A172 (cell line): ENCODE results near the gene PBX4. TPM values are rescaled to one million over a fixed set of nuclear protein-coding genes. Genes with fewer than 3 reads are reported as not detected.

Source experiments
- DNase-seq: peaks from one replicate; pipeline ENCODE4 v3.0.0-alpha.2; 2015; ENCODE audit warnings: low spot score
- total RNA-seq: library from RNA; depleted of rRNA; stranded (reverse); fragments of >200 nt; shearing (Covaris generic); gene quantifications from 2 replicates; pipeline ENCODE4 v1.2.3, GENCODE V29; 2014

The PBX4 gene
- total RNA-seq, 1 experiment from 2014 or later = 3.9 TPM

DNA sequence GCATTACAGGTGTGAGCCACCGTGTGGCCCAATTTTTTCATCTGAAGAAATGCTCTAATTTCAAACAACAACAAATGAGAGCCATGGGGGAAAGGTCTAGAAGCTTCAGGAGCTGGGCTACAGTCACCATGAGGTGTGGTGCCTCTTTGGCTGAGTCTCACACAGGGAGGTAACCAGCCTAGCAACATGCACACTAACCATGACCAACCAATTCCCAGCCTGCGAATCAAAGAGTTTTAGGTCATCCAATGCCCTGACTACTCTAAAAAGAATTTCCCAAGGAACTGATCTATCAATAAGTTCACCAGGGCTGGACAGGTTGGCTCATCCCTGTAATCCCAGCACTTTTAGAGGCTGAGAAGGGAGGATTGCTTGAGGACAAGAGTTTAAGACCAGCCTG is 29.9 kb downstream of the PBX4 start:
- peak; percentile 28 for DNase-seq

DNA sequence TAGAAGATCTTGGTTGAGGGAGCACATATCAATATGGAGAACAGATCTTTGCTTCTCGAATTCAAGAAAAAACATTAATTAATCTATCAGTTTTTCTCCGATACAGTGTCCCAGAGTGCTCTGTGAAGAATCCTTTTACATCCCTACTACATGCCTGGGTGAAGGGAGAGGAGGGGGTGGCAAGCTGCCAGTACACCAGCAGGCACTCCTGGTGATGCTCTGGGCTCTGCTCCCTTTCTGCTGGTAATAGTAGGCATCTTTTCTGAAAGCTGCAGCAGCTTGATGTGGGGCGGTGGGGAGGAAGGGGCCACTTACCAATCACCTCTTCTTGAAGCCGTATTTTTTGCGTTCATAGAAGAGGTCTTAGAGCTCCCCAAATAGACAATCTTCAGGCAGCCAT is 30.7 kb downstream of the PBX4 start:
- DNase-seq = no peak

DNA sequence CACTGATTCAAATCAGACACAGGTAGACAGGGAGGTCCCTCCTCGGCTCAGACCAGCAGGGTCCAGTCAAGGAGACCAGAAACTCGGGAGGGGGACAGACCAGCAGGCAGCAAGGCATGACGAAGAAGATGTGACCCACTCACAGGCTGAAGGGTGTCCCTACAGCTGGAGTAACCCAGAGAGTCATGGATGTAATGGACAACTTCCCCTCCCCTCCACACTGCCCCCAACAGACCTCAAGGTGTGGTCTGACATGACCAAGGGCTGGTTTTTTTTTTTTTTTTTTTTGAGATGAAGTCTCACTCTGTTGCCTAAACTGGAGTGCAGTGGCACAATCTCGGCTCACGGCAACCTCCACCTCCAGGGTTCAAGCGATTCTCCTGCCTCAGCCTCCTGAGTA is 34.1 kb downstream of the PBX4 start:
- DNase-seq = no peak

DNA sequence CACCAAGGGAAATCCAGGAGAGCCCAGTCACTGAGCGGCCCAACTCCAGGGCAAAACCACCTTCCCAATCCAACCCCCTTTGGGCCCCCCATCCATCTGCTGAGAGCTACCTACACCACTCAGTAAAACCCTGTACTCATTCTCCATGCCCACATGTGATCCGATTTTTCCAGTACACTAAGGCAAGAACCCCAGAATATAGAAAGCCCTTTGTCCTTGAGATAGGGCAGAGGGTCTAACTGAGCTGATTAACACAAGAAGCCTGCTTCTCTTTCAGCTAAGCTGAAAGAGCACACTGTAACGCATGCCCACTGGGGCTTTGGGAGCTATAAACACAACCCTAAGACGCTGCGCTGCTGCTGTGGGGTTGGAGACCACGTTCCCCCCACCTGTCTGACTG is 36.0 kb downstream of the PBX4 start:
- no peak for DNase-seq

DNA sequence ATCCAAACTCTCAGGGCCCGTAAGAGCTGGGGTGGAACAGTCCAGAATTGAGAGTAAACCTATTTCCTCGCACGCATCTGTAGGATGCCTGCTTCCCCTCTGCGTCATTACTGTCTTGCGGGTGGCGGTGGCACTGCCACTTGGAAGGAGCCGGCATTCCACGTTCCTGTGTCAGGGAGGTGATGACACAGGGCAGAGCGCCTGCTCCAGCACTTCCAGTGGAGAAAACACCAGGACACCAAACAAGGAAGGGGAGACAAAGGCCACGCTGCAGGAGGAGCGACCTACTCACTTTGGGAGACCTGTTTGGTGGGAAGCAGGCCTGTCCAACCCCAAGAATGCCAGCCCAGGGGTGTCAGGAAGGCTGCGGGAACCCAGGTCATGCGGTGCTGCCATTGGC is 37.1 kb downstream of the PBX4 start:
- DNase-seq = no peak

DNA sequence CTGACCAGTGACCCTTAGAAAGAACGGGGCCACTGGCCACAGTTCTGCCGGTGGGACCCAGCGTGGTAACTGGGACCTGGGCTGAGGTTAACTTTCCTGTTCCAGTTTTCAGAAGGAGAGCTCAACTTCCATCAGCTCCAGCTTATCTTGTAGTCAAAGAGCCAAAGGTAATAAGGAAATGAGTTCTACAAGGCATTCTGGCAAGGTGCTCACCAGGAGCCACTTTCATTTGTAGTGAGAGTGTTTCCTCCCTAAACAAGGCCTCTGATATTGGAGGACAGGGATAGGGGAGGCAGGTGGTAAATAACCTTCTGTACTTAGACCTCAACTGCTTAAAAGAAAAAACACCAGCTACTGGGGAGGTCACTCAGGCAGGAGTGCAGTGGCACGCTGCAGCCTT is 38.1 kb downstream of the PBX4 start:
- no peak for DNase-seq

DNA sequence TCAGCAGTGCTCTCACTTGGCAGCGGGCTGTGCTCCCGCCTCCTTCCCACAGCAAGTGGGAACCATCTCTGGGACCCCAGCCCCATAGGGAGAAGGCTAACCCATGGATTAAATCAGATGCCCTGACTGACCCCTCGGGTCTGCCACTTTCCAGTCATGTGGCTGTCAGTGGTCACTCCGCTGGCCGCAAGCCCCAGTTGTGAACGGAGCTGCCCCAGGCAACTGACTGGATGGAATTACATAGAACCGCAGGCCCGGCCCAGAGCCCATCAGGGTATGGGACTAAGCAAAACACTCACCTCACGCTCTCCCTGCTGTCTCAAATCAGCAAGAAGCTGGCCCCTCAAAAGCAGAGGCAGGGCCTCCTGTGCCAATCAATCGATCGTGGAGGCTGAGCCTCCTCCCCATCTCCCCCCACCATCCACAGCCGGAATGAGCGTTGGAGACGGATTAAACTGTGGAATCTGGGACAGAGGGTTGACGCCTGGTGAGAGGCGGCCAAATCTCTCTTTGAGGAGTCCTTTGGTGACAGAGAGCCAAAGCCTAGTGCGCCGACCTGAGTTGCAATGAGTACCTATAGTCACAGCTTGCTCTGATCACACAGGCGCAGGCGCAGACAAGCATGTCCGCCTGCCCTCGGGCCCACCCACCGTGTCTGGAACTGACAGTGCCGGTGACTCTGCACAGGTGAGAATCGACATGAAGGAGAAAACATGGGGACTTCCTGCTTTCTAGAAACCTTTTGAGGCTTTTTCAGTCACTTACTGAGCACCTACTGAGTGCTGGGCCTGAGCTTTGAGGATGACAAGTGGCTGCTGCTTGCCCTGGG is 38.7 kb downstream of the PBX4 start:
- DNase-seq = no peak

DNA sequence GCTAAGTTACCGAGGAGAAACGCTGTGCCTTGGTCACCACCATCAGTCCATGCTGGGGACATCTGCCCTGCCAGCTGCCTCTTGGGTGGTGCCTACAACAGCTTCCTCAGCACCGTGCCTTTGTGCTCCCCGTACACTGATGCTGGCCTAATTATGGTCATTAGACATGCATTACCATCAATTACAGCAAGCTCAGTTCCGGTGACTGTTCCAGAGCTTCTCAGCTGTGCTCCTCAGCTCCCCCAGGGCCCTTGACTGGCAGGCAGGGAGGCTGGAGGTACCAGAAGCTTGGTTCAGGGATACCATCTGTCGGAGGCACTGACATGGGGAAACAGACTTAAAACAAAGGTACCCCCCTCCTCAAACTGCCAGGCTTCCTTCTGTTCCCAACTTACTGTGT is 40.2 kb downstream of the PBX4 start:
- DNase-seq = no peak

DNA sequence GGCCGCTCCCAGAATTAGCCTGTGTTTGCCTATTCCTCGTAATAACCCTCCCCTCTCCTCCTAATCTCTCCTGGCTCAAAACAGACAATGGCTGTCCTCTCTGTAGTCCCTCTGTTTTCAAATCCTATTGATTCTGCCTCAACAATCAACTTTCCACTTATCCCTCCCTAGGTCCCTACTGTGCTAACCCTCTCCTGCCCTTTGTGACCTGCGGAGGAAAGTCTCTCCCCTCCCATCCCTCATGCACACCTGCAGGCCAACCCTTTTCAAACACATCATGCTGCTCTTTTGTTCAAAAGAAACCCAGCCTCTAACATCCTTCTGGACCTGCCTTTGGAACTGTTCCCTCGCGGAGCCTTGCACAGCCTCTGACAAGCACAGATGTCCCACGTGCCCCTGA is 43.1 kb downstream of the PBX4 start:
- DNase-seq = no peak

DNA sequence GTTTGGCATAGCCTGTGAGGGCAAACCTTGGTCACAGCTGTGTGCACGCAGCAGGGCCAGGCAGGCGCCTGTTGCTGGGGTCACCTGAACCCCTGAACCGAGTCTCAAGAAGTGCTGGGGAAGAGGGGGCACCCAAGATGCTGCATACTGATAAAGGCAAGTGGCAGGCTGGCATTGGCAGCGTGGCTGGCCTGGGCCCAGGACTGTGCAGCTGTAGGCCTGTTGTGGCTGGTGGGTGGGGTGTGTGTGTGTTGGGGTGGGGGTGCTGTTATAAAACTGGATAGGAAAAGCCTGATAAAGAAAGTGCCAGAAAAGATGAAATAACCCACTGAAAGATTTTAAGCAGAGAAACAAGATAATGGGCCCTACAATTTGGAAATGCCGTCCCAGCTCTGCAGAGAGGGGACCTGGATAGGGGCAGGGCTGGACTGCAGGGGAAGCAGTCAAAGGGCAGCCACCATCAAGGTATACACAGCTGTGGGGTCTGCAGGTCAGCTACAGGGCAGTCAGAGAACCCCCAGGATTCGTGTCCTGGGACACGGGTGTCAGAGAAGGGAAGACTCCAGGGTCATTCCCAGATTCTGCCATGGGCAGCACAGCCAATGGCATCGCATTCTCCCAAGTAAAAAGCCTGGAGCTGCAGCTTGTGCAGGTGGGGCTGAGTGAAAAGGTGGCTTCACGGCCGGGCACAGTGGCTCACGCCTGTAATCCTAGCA is 47.3 kb downstream of the PBX4 start:
- DNase-seq = no peak

DNA sequence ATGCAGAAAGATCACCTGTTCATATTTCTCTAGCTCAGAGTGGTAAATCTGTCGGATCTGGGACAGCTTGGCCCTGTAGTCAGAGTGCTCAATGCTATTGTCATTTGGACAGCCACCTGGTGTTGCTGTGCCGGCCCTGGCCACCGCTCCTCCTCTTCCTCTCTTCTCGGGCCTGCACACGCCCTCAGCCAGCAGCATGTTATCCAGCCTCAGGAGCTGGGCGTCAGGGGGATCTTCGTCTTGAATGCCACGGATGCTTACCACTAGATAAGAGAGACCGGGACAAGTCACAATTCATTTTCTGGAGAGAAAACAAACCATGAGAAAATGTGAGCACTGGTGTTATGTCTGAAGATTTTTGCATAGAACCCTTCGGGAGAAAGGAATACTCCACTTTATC is 47.9 kb downstream of the PBX4 start:
- no peak for DNase-seq

DNA sequence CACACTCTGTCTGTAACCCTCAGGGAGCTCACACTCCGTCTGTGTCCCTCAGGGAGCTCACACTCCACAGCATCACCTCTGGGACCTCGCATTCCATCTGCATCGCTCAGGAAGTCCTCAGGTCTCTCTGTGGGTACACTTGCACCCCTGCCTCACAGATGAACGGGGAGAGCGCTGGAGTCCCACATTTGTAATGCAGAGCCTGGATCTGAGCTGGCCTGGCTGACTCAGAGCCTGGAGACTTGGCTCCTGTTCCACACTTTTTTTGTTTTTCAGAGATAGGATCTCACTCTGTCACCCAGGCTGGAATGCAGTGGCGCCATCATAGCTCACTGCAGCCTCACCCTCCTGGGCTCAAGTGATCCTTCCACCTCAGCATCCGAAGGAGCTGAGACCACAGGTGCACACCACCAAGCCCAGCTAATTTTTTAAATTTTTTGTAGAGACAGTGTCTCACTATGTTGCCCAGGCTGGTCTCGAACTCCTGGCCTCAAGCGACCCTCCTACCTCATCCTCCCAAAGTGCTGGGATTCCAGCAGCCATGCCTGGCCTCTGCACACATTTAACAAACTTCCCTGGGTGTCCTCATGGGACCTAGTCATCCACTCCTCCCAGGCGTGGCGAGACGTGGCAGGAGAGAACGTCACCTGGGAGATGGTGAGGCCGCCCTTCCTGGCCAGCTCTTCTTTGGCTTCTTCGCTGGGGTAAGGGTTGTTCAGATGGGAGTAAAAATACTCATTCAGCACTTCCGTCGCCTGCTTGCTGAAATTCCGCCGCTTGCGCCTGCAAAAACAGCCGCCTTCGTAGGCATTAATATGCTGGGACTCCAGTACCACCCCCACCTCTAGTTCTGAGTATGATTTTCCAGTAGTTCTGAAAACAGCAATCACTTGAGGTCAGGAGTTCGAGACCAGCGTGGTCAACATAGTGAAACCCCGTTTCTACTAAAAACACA is 49.4 kb downstream of the PBX4 start:
- peak; percentile 45 for DNase-seq

DNA sequence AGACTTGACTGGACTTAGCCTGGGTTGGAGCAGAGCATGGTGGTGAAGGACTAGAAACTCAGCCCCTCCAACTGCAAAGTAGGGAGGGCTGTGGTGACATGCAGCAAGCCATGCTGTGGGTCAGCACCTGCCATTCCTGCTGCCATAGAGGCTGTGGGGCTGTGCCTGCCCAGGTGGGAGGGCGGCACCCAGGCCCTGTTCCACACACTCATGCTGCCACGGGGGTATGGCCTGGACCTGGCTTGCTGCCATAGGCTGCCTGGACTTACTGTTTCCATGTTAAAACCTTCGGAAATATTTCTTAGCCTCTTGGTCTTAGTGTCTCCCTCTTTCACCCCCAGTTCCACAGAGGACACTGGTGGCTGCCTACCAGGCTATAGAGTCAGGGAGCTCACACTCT is 51.1 kb downstream of the PBX4 start:
- no peak for DNase-seq

DNA sequence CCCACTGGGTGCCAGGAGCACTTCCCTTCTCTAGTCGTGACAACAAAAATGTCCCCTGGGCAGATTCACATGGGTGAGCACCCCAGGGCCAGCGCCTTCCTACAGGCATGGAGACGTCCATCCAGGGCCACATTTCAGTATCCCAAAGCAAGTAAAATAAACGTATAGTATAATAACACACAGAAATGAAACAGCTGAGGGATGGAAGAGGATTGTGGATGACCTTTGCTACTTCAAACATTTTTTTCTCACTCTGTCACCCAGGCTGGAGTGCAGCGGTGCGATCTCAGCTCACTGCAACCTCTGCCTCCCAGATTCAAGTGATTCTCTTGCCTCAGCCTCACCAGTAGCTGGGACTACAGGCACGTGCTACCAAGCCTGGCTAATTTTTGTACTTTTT is 52.2 kb downstream of the PBX4 start:
- DNase-seq = no peak

DNA sequence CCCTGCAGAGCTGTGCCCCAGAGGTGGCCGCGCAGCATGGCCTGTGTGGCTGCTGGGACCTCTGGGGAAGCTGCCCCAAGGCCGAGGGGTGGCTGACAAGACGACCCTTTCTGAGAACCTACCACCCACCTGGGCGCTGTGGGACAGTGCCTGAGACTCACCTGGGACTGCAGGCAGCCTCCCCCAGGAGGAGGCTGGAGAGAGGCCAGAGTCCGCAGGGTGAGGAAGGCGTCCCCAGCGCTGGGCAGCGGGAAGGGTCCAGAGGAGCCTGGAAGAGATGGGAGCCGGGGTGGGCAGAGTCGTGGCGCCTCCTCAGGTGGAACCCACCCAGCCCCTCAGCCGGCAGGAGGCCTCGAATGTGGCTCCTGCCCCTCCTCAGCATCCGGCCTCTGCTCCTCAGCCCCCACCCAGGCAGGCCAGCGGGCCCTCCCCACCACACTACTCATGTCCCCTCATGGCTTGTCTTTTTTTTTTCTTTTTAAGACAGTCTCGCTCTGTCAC is 55.1 kb downstream of the PBX4 start:
- no peak for DNase-seq

DNA sequence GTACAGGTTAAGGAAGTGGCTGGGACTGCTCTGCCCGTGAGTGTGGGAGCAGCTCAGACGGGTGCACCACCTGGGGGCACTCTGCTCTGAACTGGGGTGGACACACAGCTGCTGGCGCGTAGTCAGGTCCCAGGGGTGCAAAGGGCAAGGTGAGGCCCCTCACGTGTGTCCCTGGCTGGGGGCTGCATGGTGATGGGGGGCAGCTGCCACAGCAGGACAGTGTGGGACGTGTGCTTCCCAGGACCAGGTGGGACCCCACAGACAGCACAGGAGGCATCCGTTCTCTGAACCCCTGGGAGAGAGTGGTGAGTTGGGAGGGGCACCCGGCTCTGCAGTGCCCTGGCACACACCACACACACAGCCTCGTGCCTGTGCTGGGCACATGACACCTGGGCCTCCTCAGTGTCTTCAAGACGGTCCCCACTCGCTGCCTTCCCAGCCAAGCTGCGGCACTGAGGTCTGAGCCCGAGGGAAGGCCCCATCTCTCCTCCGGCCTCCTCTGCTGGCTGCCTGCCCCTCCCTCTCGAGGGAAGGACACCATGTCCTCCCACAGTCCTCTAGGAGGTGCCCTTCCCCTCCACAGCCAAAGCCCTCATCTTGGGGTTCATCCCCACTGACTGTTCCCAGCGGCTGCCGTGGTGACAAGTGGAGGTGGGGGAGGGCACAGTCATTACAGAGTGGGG is 55.7 kb downstream of the PBX4 start:
- DNase-seq = no peak

DNA sequence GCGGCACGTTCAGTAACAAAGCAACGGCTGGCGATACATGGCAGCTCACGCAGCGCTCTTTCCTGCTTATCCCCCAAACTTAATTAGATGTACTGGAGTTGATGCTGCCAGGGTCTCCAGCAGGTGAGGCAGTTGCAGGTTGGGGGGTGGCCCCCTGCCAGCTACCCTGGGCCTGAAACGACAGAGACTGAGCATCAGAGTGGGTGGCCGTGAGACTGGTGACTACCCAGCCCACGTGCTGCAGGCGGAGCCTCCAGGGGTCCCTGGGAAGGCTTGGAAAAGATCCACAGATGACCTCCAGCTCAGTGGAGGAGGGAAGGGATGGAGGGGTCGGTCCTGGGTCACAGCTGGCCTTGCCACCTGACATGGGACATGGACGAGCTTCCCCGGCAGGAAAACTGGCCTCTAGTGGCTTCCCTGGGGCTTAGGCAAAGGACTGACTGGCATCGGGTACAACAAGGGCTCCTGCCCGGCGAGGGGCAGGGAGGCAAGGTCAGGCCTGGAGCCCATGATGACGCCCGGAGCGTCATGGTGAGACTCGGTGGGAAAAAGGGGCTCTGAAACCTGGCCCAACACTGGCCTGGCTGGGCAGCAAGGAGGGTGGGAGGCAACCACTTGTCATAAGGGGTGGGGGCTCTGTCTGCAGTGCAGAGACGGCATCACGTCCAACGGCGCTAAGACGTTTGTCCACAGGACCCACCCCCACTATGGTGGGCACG is 56.4 kb downstream of the PBX4 start:
- no peak for DNase-seq

DNA sequence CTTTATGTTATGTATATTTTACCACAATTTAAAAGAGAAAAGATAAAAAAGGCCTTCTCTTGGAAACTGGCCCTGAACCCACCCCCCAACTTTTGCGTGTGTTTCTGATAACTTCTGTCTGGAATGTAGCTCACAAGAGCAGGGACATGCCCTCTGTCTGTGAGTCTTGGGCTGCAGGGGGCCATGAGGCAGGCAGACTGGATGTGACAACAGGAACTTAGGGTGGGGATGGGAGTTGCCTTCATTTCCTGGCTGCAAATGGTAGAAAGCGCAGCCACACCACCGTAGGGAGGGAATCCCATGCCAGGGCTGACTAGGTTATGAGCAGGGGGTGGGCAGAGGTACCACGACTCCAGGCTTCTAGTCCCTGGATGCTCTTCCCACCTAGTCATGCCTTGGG is 58.6 kb downstream of the PBX4 start:
- no peak for DNase-seq

DNA sequence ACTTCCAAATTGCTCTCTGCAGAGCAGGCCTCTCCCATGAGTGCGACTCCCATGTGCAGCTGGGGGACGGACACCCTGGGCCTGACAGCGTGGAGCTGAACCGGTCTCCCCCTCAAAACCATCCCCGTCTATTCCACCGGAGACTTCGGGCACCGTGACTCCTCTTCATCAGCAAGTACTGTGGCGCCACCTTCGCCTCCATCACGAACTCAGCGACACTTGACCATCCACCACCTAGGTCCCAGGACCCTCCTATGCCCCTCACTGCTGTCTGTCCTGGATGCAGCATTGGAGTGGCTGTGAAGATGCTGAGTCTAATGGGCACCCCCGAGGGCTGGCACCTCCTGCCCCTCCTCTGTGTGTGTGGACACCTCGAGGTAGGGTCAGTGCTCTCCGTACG is 59.9 kb downstream of the PBX4 start:
- DNase-seq = no peak

DNA sequence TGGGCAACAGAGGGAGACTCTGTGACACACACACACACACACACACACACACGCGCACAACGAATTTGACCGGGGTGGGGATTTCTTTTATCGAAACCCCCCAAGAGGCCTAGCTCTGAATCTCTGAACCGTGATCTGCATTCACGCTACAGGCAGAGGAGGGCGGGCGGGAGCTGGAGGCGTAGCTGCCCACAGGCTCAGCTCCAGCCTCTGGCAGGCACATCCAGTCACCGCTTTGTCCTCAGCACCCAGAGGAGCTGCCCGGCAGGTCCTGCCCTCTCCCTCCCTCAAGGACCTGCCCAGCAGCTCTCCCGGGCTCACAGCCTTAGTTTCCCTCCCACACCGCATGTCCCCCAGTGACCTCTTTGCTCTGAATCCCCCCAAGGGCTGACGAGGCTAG is 60.4 kb downstream of the PBX4 start:
- no peak for DNase-seq
